Stomach (tissue), 4 donors: ENCODE data around the gene TCTN1.

Experiments used
- CTCF ChIP-seq, 7 experiments: fragments of 450-650 bp in 4 of 7; fragments of 200-600 bp in 3 of 7; sonication (generic) in 3 of 7; IDR thresholded peaks; one replicate each; pipeline ENCODE4 v1.5.1; 2016 to 2019; ENCODE audit warnings: antibody characterized with exemption in 7 of 7, control low read depth in 2 of 7, mild to moderate bottlenecking in 1 of 7
- EP300 ChIP-seq: sonication (generic); formaldehyde crosslinking; IDR thresholded peaks from one replicate; pipeline ENCODE4 v1.6.1; 2017; ENCODE audit warnings: antibody characterized with exemption
- POLR2A ChIP-seq, 4 donors: fragments of 450-650 bp; IDR thresholded peaks; one replicate each; pipeline ENCODE4 v1.6.1; 2016; ENCODE audit warnings: antibody characterized with exemption in 4 of 4, control low read depth in 2 of 4, mild to moderate bottlenecking in 1 of 4, moderate library complexity in 1 of 4
- POLR2AphosphoS5 ChIP-seq, 3 donors: sonication (generic); formaldehyde crosslinking; IDR thresholded peaks; one replicate each; pipeline ENCODE4 v1.6.1; 2016; ENCODE audit warnings: antibody characterized with exemption in 3 of 3

- TF ChIP-seq CTCF (IDR thresholded peaks at IDR 0.05) (no peak), EP300 (no peak), POLR2AphosphoS5 (IDR thresholded peaks at IDR 0.05) (no peak), POLR2A (IDR thresholded peaks at IDR 0.05) (no peak)
These were observed 83.3 kb downstream of the TCTN1 start for GRCh38 chr12:110697236-110697635.
